22Rv1 (cell line): Measurements from ENCODE around the gene TSSK6.

ENCODE experiments used
- H3K27ac ChIP-seq: fragments of 450-650 bp; 2 replicates; pipeline ENCODE4 v1.5.1; 2017
- ZFX ChIP-seq: fragments of 450-650 bp; IDR thresholded peaks from 2 replicates; pipeline ENCODE4 v1.6.1; 2017; ENCODE audit warnings: antibody characterized with exemption, borderline replicate concordance
- TF ChIP-seq, protein P1 (sequence below): fragments of 450-650 bp; IDR thresholded peaks from 2 replicates; pipeline ENCODE4 v1.5.1; 2017; ENCODE audit warnings: mild to moderate bottlenecking

The TSSK6 gene

DNA sequence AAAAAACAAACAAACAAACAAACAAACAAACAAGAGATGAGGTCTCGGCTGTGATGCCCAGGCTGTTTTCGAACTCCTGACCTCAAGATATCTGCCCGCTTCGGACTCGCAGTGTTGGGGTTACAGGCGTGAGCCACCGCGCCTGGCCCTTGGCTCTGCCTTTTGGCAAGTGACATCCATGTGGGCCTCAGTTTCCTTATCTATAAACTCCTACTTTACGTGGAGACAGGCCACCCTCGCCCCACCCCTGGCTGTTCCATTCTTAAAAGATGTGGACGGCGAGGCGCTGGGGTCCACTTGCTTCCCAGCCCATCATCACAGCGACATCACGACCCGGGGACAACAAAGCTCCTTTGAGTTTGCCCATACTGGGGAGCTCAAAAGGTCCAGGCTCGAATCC lies 1.7 kb downstream of the TSSK6 start:
- no peak for TF ChIP-seq ZFX
- TF ChIP-seq, protein P1, sequence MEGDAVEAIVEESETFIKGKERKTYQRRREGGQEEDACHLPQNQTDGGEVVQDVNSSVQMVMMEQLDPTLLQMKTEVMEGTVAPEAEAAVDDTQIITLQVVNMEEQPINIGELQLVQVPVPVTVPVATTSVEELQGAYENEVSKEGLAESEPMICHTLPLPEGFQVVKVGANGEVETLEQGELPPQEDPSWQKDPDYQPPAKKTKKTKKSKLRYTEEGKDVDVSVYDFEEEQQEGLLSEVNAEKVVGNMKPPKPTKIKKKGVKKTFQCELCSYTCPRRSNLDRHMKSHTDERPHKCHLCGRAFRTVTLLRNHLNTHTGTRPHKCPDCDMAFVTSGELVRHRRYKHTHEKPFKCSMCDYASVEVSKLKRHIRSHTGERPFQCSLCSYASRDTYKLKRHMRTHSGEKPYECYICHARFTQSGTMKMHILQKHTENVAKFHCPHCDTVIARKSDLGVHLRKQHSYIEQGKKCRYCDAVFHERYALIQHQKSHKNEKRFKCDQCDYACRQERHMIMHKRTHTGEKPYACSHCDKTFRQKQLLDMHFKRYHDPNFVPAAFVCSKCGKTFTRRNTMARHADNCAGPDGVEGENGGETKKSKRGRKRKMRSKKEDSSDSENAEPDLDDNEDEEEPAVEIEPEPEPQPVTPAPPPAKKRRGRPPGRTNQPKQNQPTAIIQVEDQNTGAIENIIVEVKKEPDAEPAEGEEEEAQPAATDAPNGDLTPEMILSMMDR: no peak

DNA sequence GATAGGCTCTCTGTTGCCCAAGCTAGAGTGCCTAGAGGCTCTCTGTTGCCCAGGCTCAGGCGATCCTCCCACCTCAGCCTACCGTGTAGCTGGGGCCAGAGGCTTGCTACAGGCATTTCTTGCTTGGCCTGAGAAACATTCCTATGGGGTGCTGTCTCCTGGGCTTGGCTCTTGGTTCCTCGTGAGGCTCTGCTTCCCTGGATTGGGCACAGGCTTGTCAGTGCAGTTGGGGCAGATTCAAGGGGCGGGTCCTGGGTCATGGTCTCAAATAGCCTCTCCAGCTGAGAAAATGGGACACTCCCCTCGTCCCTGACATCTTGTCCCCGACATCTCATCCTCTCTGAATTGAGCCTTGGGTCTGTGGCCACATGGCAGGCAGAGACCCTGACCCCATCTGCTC lies 4.9 kb downstream of the TSSK6 start:
- TF ChIP-seq, protein P1: no peak
- no peak for TF ChIP-seq ZFX
- H3K27ac ChIP-seq: no peak overlapping the region

More for the DNA sequence above, 1.7 kb downstream of the TSSK6 start:
- H3K27ac ChIP-seq: no peak overlapping the region

DNA sequence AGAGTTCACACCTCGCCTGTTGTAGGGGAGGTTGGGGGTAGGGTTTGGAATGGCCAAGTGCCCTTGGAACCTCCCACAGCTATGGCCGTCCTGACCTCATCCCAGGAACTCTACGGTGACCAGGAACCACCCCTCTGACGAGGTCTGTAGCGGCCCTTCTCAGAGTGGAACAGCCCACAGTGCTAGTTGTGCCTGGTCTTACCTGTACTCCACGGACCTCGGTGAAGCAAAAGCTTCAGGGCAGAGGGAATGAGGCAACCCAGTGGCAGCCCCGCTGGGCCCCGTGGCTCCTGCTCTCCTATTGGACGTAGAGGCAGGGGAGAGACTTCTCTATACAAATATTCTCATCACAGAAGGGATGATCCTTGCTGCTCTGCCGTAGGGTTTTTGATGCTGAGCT lies 7.1 kb downstream of the TSSK6 start:
- H3K27ac ChIP-seq: no peak overlapping the region
- TF ChIP-seq ZFX: no peak
- TF ChIP-seq, protein P1: no peak

DNA sequence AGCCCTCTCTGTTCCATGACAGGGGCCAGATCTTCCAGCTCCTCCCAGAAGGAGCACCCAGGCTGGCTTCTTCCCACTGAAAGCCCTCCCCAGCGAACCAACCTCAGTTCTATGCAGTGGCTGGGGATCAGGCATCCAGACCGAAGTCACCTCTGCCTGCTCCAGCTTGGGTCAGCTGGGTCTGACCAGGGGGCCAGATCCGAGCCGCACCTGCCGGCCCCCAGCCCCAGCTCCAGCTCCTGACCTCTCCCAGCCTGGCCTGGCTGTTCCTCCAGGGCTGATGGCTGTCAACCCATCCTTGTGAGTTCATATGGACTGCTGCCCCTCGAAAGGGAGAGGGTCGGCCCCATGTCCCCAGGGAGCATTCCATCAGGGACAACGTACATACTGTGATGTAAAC lies 8.0 kb downstream of the TSSK6 start:
- TF ChIP-seq, protein P1: no peak
- no peak for TF ChIP-seq ZFX
- H3K27ac ChIP-seq: no peak overlapping the region

DNA sequence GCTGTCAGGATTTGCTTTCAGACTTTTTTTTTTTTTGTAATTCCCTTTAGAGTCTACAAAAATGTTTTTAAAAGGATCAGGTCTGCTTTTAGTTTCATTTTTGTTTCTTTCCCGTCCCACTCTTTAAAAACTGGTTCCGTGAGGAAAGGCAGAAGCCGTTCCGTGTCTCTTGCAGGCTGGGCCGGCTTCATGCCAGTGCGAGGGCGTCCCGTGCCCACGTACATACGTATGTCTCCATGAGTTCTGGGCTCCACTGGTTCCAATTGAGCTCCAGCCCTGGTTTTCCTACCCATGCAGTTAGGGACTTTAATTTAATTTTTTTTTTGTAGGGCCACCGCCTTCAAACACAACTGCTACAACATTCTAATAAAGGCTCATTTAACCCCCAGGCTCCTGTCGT lies 8.8 kb downstream of the TSSK6 start:
- H3K27ac ChIP-seq: no peak overlapping the region
- TF ChIP-seq, protein P1: no peak
- TF ChIP-seq ZFX: no peak

DNA sequence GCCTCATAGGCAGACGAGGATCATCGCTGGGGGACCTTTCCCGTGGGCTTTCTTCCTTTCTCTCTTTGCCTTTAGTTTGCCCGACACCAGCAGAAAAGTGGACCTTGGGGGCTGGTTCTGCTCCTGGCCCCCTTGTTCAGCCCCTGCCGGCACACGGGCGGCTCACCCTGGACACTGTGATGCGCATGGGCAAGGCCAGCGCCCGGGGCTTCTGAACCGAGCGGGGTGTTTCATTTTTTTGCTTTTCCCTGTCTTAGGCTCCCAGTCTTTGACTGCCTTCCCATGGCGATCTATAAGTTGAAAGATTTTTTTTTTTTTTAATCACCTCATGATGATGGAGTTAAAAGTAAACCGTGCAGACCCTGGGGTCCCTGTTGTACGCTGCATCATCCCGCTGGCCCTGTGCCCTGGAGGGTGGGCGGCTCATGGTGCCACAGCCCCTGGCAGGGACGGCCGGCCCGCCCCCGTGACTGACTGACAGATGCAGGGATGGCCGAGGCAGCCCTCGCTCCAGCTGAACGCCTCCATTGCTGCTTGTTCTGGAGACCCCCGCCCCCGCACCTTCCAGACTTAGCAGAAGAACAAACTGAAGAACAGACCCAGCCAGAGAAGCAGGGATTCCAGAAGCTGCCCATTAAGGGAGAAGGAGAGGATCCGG lies 9.6 kb downstream of the TSSK6 start:
- no peak overlapping the region for H3K27ac ChIP-seq
- no peak for TF ChIP-seq ZFX
- TF ChIP-seq, protein P1: no peak

DNA sequence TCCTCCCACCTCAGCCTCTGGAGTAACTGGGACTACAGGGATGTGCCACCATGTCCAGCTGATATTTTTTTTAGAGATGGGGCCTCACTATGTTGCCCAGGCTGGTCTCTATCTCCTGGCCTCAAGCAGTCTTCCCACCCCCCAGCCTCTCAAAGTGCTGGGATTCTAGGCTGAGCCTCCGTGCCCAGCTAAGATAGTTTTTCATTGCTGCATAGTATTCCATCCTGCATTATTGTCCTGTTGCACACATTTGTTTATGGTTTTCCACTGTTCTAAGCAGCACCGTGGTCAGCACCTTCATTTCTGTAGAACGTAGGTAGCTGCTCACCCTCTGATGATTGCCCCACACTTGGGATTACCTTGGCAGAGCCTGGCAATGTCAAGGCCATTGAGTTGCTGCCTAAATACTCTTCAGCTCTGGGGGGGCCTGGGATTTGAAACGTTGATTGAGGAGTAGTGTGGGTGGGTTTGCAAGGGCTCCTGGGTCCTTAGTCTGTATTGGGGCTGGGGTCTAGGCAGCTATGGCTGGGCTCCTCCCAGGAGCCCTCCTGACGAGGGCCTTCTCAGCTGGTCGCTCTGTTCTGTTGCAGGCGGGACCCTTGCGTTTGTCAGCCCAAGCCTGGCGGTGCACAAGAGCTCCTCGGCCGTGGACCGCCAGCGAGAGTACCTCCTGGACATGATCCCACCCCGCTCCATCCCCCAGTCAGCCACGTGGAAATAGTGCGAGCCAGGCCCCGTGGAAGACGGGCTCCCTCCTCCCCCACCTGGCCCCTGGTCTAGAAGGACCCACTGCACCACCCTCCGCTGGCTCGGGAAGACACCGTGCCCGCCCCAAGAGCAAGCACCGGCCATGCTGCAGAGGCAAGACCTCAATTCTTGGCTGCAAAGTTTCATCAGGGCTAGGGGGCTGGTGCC lies 10.3 kb downstream of the TSSK6 start:
- TF ChIP-seq, protein P1: no peak
- TF ChIP-seq ZFX: no peak

More for the DNA sequence above, 10.3 kb downstream of the TSSK6 start:
- H3K27ac ChIP-seq: no peak overlapping the region
